Transverse colon (tissue), 4 donors: ENCODE results near the gene RCSD1. TPM values are rescaled to one million over a fixed set of nuclear protein-coding genes. Genes with fewer than 3 reads are reported as not detected.

ENCODE experiments used
- DNase-seq: peaks from one replicate; pipeline ENCODE4 v3.0.0-alpha.2; 2019
- H3K27ac ChIP-seq, 4 donors: fragments of 200-600 bp; sonication (generic); 2 replicates each; pipeline ENCODE4 v1.5.1; 2016 to 2018; ENCODE audit warnings: inconsistent platforms in 4 of 4
- H3K27me3 ChIP-seq: fragments of 200-600 bp; sonication (generic); 2 replicates; pipeline ENCODE4 v1.5.1; 2017; ENCODE audit warnings: inconsistent platforms
- H3K36me3 ChIP-seq, 4 donors: fragments of 200-600 bp; sonication (generic); 2 replicates each; pipeline ENCODE4 v1.5.1; 2017 to 2019; ENCODE audit warnings: inconsistent platforms in 4 of 4
- H3K4me1 ChIP-seq, 4 donors: fragments of 200-600 bp; sonication (generic); 2 replicates each; pipeline ENCODE4 v1.5.1; 2017 to 2020; ENCODE audit warnings: inconsistent platforms in 4 of 4
- H3K4me3 ChIP-seq, 4 donors: fragments of 200-600 bp; sonication (generic); 1 replicate in 1 of 4; 2 replicates in 3 of 4; pipeline versions ENCODE4 v1.5.1 to v1.6.1; 2017 to 2019; ENCODE audit warnings: inconsistent platforms in 4 of 4
- H3K9me3 ChIP-seq, 2 donors: fragments of 200-600 bp; sonication (generic); 2 replicates each; pipeline ENCODE4 v1.5.1; 2017 to 2019; ENCODE audit warnings: inconsistent platforms in 2 of 2
- EP300 ChIP-seq: sonication (generic); formaldehyde crosslinking; IDR thresholded peaks from one replicate; pipeline ENCODE4 v1.6.1; 2017; ENCODE audit warnings: antibody characterized with exemption, low read depth
- POLR2A ChIP-seq: fragments of 450-650 bp; IDR thresholded peaks from one replicate; pipeline ENCODE4 v1.6.1; 2016; ENCODE audit warnings: antibody characterized with exemption, mild to moderate bottlenecking, moderate library complexity
- POLR2AphosphoS5 ChIP-seq, 3 donors: sonication (generic); formaldehyde crosslinking; IDR thresholded peaks; one replicate each; pipeline ENCODE4 v1.6.1; 2016; ENCODE audit warnings: antibody characterized with exemption in 3 of 3
- WGBS, 2 donors: methylation state at CpG; one replicate each; pipeline ENCODE4 v1.1.5; 2018; ENCODE audit warnings: low coverage in 1 of 2; 5-methylcytosine and 5-hydroxymethylcytosine counted together
- in situ Hi-C, 4 donors: fragments of 200-750 bp; cut with MboI; loops; one replicate each; pipeline versions ENCODE4 v1.15.0 to v1.15.1; 2017; ENCODE audit warnings: low sequenced_read_pairs in 3 of 4, low pct_ligation_motif_present in 1 of 4, low pct_unique_long_range_greater_than_20kb in 1 of 4
- intact Hi-C: fragments of 100-400 bp; cut with DNase I; formaldehyde crosslinking; loops from one replicate; pipeline ENCODE4 v1.15.1; 2023; ENCODE audit warnings: low total_unique reads
- total RNA-seq, 4 donors: library from RNA; depleted of rRNA; stranded (reverse); fragments of >200 nt; gene quantifications; one replicate each; pipeline ENCODE4 v1.1.0, GENCODE V29; 2016
- TF ChIP-seq, protein P1 (sequence below), 5 experiments: fragments of 200-600 bp in 3 of 5; fragments of 450-650 bp in 2 of 5; sonication (generic) in 3 of 5; IDR thresholded peaks; 1 replicate in 2 of 5; 2 replicates in 3 of 5; pipeline ENCODE4 v1.5.1; 2016 to 2017; ENCODE audit warnings: antibody characterized with exemption in 5 of 5, inconsistent platforms in 3 of 5, mild to moderate bottlenecking in 2 of 5, moderate library complexity in 1 of 5

The RCSD1 gene
- total RNA-seq, 4 donors from 2014 or later = 6.0 to 29.2 (median 15.9) TPM

DNA sequence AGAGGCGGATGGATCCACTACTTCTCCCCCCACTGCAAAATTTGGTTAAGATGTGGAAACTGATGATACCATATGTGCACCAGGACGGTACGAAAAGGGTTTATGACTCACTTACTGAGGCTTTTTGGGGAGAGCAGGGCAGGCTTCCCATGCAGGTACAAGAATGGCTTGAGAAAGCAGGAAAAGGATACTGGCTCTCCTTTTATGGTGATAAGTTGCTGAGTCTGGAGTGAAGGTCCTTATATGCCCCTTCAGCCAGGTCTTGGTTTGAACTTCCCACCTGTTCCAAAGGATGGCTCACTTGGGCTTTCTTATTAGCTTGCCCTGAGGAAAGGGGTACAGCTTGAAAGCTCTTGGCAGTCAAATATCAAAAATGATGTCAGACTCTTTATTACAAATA is 114.9 kb downstream of the RCSD1 start:
- Histone ChIP-seq H3K36me3 (no peaks in the 10 kb centered on the region), H3K27me3 (no peaks in the 10 kb centered on the region), H3K4me1 (peaks cover 7 to 65% (median 26%) of the 10 kb centered on the region in 4 donors), H3K27ac (no peak overlapping the region), H3K9me3 (no peaks in the 10 kb centered on the region), H3K4me3 (no peak overlapping the region)
- in situ Hi-C loops (no loop called here), intact Hi-C loops (no loop called here)
- no peak for DNase-seq
- TF ChIP-seq, protein P1, sequence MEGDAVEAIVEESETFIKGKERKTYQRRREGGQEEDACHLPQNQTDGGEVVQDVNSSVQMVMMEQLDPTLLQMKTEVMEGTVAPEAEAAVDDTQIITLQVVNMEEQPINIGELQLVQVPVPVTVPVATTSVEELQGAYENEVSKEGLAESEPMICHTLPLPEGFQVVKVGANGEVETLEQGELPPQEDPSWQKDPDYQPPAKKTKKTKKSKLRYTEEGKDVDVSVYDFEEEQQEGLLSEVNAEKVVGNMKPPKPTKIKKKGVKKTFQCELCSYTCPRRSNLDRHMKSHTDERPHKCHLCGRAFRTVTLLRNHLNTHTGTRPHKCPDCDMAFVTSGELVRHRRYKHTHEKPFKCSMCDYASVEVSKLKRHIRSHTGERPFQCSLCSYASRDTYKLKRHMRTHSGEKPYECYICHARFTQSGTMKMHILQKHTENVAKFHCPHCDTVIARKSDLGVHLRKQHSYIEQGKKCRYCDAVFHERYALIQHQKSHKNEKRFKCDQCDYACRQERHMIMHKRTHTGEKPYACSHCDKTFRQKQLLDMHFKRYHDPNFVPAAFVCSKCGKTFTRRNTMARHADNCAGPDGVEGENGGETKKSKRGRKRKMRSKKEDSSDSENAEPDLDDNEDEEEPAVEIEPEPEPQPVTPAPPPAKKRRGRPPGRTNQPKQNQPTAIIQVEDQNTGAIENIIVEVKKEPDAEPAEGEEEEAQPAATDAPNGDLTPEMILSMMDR (IDR thresholded peaks at IDR 0.05) = no peak
- TF ChIP-seq POLR2A (no peak), POLR2AphosphoS5 (IDR thresholded peaks at IDR 0.05) (no peak), EP300 (no peak)
- WGBS, 2 donors = 91 to 93% methylated on average over 3 of the region's 3 CpGs

DNA sequence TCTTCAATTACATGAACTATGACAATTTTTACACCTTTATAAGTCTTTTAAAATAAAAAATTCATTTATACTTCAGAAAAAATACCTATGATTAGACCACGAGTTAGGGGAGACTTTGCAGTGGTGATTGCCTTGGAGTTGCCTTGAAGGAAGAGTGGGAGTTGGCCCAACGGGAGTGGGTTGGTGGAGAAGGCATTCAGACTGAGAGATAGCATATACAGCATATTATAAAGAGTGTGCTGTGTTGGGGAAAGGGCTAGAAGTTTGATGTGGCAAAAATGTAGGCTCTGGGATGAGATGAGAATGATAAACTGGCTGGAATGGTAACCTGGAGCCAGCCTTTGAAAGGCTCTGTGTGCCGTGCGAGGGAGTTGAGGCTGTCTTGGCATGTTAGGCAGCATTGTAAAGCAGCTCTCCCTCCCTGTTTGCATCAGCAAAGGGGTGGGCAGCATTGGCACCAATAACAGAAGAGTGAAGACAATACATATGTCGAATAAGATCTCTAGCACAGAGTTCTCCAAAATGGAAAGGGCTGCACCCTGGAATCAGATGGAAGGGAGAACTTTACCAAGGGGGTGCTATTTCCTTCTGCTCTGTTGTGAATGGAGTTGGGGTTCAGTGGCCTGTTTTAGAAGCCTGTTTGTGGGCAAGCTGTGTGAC is 116.1 kb downstream of the RCSD1 start:
- TF ChIP-seq POLR2AphosphoS5 (IDR thresholded peaks at IDR 0.05) = no peak
- TF ChIP-seq EP300 = no peak
- no peak for TF ChIP-seq POLR2A
- TF ChIP-seq, protein P1 (IDR thresholded peaks at IDR 0.05) = no peak
- in situ Hi-C loops = no loop called here
- intact Hi-C loops = no loop called here
- DNase-seq = no peak
- no peaks in the 10 kb centered on the region for H3K9me3 ChIP-seq
- H3K4me1 ChIP-seq = peaks cover 7 to 63% (median 20%) of the 10 kb centered on the region in 4 donors
- H3K27ac ChIP-seq = no peak overlapping the region
- H3K27me3 ChIP-seq = no peaks in the 10 kb centered on the region
- H3K36me3 ChIP-seq = no peaks in the 10 kb centered on the region
- H3K4me3 ChIP-seq = no peak overlapping the region
- WGBS, 2 donors = 81 to 90% methylated on average over 5 of the region's 5 CpGs

DNA sequence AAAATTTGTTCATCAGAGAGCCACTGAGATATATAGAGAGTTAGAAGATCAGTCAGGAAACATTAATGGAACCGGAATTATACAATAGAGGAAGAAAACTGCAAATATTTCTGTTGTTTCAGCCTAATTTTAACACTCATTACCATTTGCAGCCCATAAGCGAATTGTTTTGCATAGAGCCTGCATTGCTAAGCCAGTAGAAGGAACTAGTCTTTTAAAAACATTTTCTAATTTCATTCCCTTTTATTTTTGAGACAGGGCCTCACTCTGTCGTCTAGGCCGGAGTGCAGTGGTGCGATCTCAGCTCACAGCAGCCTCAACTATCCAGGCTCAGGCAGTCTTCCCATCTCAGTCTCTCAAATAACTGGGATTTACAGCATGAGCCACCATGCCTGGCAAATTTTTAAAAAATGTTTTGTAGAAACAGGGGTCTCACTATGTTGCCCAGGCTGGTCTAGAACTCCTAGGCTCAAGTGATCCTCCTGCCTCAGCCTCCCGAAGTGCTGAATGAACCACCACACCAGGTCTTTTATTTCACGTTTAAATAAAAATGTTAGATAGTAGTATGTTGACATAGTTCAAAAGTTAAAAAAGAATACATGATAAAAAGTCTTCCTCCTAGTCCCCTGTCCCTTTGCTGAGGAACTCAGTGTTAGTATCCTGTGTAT is 117.1 kb downstream of the RCSD1 start:
- H3K27me3 ChIP-seq = no peaks in the 10 kb centered on the region
- H3K27ac ChIP-seq = no peak overlapping the region
- 80 to 93% methylated on average over 7 of the region's 7 CpGs for WGBS, 2 donors
- intact Hi-C loops = no loop called here
- H3K4me1 ChIP-seq = peaks cover 7 to 68% (median 22%) of the 10 kb centered on the region in 4 donors
- H3K4me3 ChIP-seq = no peak overlapping the region
- in situ Hi-C loops = no loop called here
- TF ChIP-seq POLR2A = no peak
- TF ChIP-seq, protein P1 (IDR thresholded peaks at IDR 0.05) = no peak
- no peak for TF ChIP-seq EP300
- no peak for TF ChIP-seq POLR2AphosphoS5 (IDR thresholded peaks at IDR 0.05)
- DNase-seq = no peak
- H3K36me3 ChIP-seq = no peaks in the 10 kb centered on the region
- H3K9me3 ChIP-seq = no peaks in the 10 kb centered on the region

DNA sequence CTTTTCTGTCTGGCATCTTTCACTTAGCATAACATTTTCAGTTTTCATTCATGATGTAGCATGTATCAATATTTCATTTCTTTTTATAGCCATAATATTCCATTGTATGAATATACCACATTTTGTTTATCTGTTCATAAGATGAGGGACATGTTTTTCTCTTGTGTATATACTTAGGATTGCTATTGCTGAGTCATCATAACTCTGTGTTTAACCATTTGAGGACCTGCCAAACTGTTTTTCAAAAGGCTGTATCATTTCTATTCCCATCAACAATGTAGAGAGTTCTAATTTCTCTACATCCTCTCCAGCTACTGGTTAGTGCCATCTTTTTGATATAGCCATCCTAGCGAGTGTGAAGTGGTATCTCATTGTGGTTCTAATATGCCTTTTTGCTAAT is 118.0 kb downstream of the RCSD1 start:
- 92 to 93% methylated on average over 1 of the region's 1 CpG for WGBS, 2 donors
- intact Hi-C loops = no loop called here

More for the DNA sequence above, 118.0 kb downstream of the RCSD1 start:
- no peak for DNase-seq
- Histone ChIP-seq H3K4me1 (peaks cover 12 to 68% (median 30%) of the 10 kb centered on the region in 4 donors), H3K4me3 (no peak overlapping the region), H3K27me3 (no peaks in the 10 kb centered on the region), H3K9me3 (no peaks in the 10 kb centered on the region), H3K27ac (no peak overlapping the region), H3K36me3 (no peaks in the 10 kb centered on the region)
- TF ChIP-seq, protein P1 (IDR thresholded peaks at IDR 0.05) = no peak
- no peak for TF ChIP-seq POLR2A
- TF ChIP-seq POLR2AphosphoS5 (IDR thresholded peaks at IDR 0.05) = no peak
- TF ChIP-seq EP300 = no peak
- in situ Hi-C loops = no loop called here
